Ascending aorta (tissue), 2 donors: ENCODE data around the gene DGKD. TPM values are rescaled to one million over a fixed set of nuclear protein-coding genes. Genes with fewer than 3 reads are reported as not detected.

Source experiments
- DNase-seq, 2 donors: peaks; one replicate each; pipeline ENCODE4 v3.0.0-alpha.2; 2019; ENCODE audit warnings: low spot score in 2 of 2
- H3K27ac ChIP-seq, 2 donors: fragments of 200-600 bp; sonication (generic); one replicate each; pipeline ENCODE4 v1.5.1; 2016 to 2017; ENCODE audit warnings: mild to moderate bottlenecking in 1 of 2
- H3K27me3 ChIP-seq: fragments of 200-600 bp; sonication (generic); one replicate; pipeline ENCODE4 v1.5.1; 2017
- H3K36me3 ChIP-seq, 2 donors: fragments of 200-600 bp; sonication (generic); one replicate each; pipeline ENCODE4 v1.5.1; 2016
- H3K4me1 ChIP-seq, 2 donors: fragments of 200-600 bp; sonication (generic); one replicate each; pipeline ENCODE4 v1.5.1; 2016 to 2017; ENCODE audit warnings: mild to moderate bottlenecking in 1 of 2
- H3K4me3 ChIP-seq, 2 donors: fragments of 200-600 bp; sonication (generic); one replicate each; pipeline ENCODE4 v1.5.1; 2016 to 2017; ENCODE audit warnings: mild to moderate bottlenecking in 1 of 2
- H3K9me3 ChIP-seq, 2 donors: fragments of 200-600 bp; sonication (generic); one replicate each; pipeline ENCODE4 v1.5.1; 2016
- CTCF ChIP-seq, 3 experiments: fragments of 200-600 bp in 2 of 3; fragments of 450-650 bp in 1 of 3; sonication (generic) in 2 of 3; IDR thresholded peaks; one replicate each; pipeline ENCODE4 v1.5.1; 2016 to 2019; ENCODE audit warnings: antibody characterized with exemption in 3 of 3, mild to moderate bottlenecking in 1 of 3, moderate library complexity in 1 of 3
- intact Hi-C: fragments of 100-400 bp; cut with DNase I; formaldehyde crosslinking; loops from one replicate; pipeline ENCODE4 v1.15.1; 2023
- total RNA-seq: library from RNA; depleted of rRNA; stranded (reverse); fragments of >200 nt; gene quantifications from one replicate; pipeline ENCODE4 v1.1.0, GENCODE V29; 2016

DGKD gene
- total RNA-seq, 1 donor from 2014 or later = 28.3 TPM

DNA sequence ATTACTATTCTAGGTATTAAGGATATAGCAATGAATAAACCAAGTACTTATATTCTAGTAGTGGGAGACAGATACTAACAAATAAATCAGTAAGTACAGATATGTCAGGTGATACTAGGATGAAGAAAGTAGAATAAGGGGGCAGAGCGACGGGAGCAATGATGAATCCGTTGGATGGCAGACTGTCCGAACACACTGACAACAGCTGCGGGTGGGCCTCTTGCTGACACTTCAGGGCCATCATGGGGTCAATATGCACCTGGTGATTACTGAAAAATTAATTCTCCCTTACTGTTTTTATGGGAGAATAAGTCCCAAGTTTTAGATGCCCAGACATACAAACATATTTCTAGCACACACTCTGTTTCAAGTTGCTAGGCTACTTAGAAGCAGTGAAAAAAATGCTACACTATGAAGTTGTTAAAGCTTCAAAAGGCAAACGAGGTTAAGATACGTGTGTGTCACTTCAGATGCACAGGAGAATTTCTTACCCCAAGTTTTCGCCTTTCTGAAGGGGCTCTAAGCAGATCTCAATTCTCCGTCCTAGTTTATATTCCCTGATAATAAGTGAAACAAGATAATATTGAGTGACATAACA lies 133.6 kb downstream of the DGKD start:
- Histone ChIP-seq H3K27ac (peak overlapping the region; percentile 82 to 86), H3K4me3 (no peak overlapping the region), H3K9me3 (no peaks in the 10 kb centered on the region), H3K4me1 (peaks cover 7 to 39% of the 10 kb centered on the region in 2 donors), H3K27me3 (no peaks in the 10 kb centered on the region), H3K36me3 (peaks cover 2 to 36% of the 10 kb centered on the region in 2 donors)
- intact Hi-C loops = loop anchor here (5.0 to 10.0 kb wide), 3 partner anchors 46 to 79 kb away; partner anchors contain the start of gene USP40
- DNase-seq = no peak
- no peak for TF ChIP-seq CTCF (IDR thresholded peaks at IDR 0.05)

DNA sequence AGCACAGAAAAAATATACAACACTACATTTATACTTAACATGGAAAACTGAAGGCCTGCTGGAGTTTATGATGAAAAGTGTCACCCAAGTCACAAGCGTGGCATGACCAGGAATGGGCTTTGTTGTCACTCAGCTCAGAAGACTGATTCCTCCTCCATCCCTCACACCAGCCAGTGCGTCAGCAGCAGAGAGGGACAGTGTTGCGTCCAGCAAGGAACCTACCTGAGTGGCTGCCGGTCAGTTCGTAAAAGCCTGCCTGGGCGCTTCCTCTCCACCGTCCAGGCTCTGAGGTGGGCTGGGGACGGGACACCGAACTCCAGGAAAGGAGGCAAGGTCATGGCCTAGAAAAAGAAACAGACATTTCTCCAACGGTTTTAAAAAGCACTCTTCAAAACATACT lies 134.8 kb downstream of the DGKD start:
- Histone ChIP-seq H3K9me3 (no peaks in the 10 kb centered on the region), H3K4me3 (no peak overlapping the region), H3K4me1 (peaks cover 7 to 39% of the 10 kb centered on the region in 2 donors), H3K27me3 (no peaks in the 10 kb centered on the region), H3K36me3 (peaks cover 4 to 34% of the 10 kb centered on the region in 2 donors), H3K27ac (peak overlapping the region; percentile 82 to 86)
- DNase-seq = no peak
- intact Hi-C loops = loop anchor here (5.0 to 10.0 kb wide), 3 partner anchors 47 to 78 kb away; partner anchors contain the start of gene USP40
- TF ChIP-seq CTCF (IDR thresholded peaks at IDR 0.05) = no peak

GRCh38 chr2:233489666-233490065 lies 135.4 kb downstream of the DGKD start:
- Histone ChIP-seq H3K9me3 (no peaks in the 10 kb centered on the region), H3K27me3 (no peaks in the 10 kb centered on the region), H3K36me3 (peaks cover 4 to 34% of the 10 kb centered on the region in 2 donors), H3K27ac (peak overlapping the region; percentile 82 to 86), H3K4me1 (peaks cover 7 to 36% of the 10 kb centered on the region in 2 donors), H3K4me3 (no peak overlapping the region)
- no peak for TF ChIP-seq CTCF (IDR thresholded peaks at IDR 0.05)
- no peak for DNase-seq
- intact Hi-C loops = loop anchor here (5.0 to 10.0 kb wide), 3 partner anchors 47 to 78 kb away; partner anchors contain the start of gene USP40

GRCh38 chr2:233490831-233491230 lies 136.5 kb downstream of the DGKD start:
- no peaks in the 10 kb centered on the region for H3K9me3 ChIP-seq
- peak overlapping the region in 1 of 2 donors; percentile 86 for H3K27ac ChIP-seq
- no peaks in the 10 kb centered on the region for H3K27me3 ChIP-seq
- TF ChIP-seq CTCF (IDR thresholded peaks at IDR 0.05) = no peak
- H3K4me3 ChIP-seq = no peak overlapping the region
- intact Hi-C loops = no loop called here
- no peak for DNase-seq
- peaks cover 4 to 37% of the 10 kb centered on the region in 2 donors for H3K36me3 ChIP-seq
- peaks cover 7 to 25% of the 10 kb centered on the region in 2 donors for H3K4me1 ChIP-seq

- no peak for TF ChIP-seq CTCF (IDR thresholded peaks at IDR 0.05)
- Histone ChIP-seq H3K9me3 (no peaks in the 10 kb centered on the region), H3K27ac (no peak overlapping the region), H3K27me3 (no peaks in the 10 kb centered on the region), H3K36me3 (peaks cover 4 to 41% of the 10 kb centered on the region in 2 donors), H3K4me3 (no peak overlapping the region), H3K4me1 (peaks cover 4 to 20% of the 10 kb centered on the region in 2 donors)
- intact Hi-C loops = no loop called here
- no peak for DNase-seq
These were observed 137.0 kb downstream of the DGKD start for GRCh38 chr2:233491326-233491725.
